Measurements from ENCODE around the gene CDK17. TPM values are rescaled to one million over a fixed set of nuclear protein-coding genes. Genes with fewer than 3 reads are reported as not detected.
"Not testable (repeated sequence)": the region's sequence is repeated elsewhere in the genome, so short reads cannot be mapped to it uniquely, and the experiment has no call there.

The CDK17 gene
- total RNA-seq, 1 donor from 2014 or later: 112 TPM

GRCh38 chr12:96396209-96396608 is 4.0 kb downstream of the CDK17 start:
- H3K4me3 Mint-ChIP-seq (ENCODE audit: unreplicated experiment): peak overlapping the region; percentile 100
- H3K4me1 Mint-ChIP-seq (ENCODE audit: unreplicated experiment): peaks cover 46% of the 10 kb centered on the region
- H3K27me3 Mint-ChIP-seq (ENCODE audit: unreplicated experiment): peaks cover 21% of the 10 kb centered on the region
- no peak for DNase-seq (ENCODE audit: low spot score)
- peaks cover 16% of the 10 kb centered on the region for H3K36me3 Mint-ChIP-seq (ENCODE audit: low read depth, unreplicated experiment)
- no peaks in the 10 kb centered on the region for H3K9me3 Mint-ChIP-seq (ENCODE audit: unreplicated experiment)
- no peak for TF ChIP-seq CTCF (IDR thresholded peaks at IDR 0.05; ENCODE audit: unreplicated experiment)
- H3K27ac Mint-ChIP-seq (ENCODE audit: unreplicated experiment): peak overlapping the region; percentile 84

GRCh38 chr12:96395236-96395635 is 5.0 kb downstream of the CDK17 start:
- TF ChIP-seq CTCF (IDR thresholded peaks at IDR 0.05; ENCODE audit: unreplicated experiment): no peak
- Mint-ChIP-seq H3K9me3 (ENCODE audit: unreplicated experiment) (no peaks in the 10 kb centered on the region), H3K27ac (ENCODE audit: unreplicated experiment) (peak overlapping the region; percentile 8), H3K4me3 (ENCODE audit: unreplicated experiment) (peak overlapping the region; percentile 22), H3K4me1 (ENCODE audit: unreplicated experiment) (peaks cover 42% of the 10 kb centered on the region), H3K27me3 (ENCODE audit: unreplicated experiment) (peaks cover 14% of the 10 kb centered on the region), H3K36me3 (ENCODE audit: low read depth, unreplicated experiment) (peaks cover 10% of the 10 kb centered on the region)
- DNase-seq (ENCODE audit: low spot score): no peak

GRCh38 chr12:96393229-96393628 is 7.0 kb downstream of the CDK17 start:
- DNase-seq (ENCODE audit: low spot score); H3K27ac Mint-ChIP-seq (ENCODE audit: unreplicated experiment); H3K4me3 Mint-ChIP-seq (ENCODE audit: unreplicated experiment); H3K27me3 Mint-ChIP-seq (ENCODE audit: unreplicated experiment); H3K9me3 Mint-ChIP-seq (ENCODE audit: unreplicated experiment): not testable (repeated sequence)
- H3K36me3 Mint-ChIP-seq (ENCODE audit: low read depth, unreplicated experiment): peaks cover 14% of the 10 kb centered on the region
- H3K4me1 Mint-ChIP-seq (ENCODE audit: unreplicated experiment): peaks cover 40% of the 10 kb centered on the region

- no peak for DNase-seq (ENCODE audit: low spot score)
- H3K9me3 Mint-ChIP-seq (ENCODE audit: unreplicated experiment): no peaks in the 10 kb centered on the region
- TF ChIP-seq CTCF (IDR thresholded peaks at IDR 0.05; ENCODE audit: unreplicated experiment): no peak
- peak overlapping the region; percentile 32 for H3K27ac Mint-ChIP-seq (ENCODE audit: unreplicated experiment)
- H3K27me3 Mint-ChIP-seq (ENCODE audit: unreplicated experiment): peaks cover 6% of the 10 kb centered on the region
- peaks cover 40% of the 10 kb centered on the region for H3K4me1 Mint-ChIP-seq (ENCODE audit: unreplicated experiment)
- H3K4me3 Mint-ChIP-seq (ENCODE audit: unreplicated experiment): peak overlapping the region; percentile 75
- peaks cover 17% of the 10 kb centered on the region for H3K36me3 Mint-ChIP-seq (ENCODE audit: low read depth, unreplicated experiment)
Measured at GRCh38 chr12:96392397-96392796, 7.8 kb downstream of the CDK17 start.

GRCh38 chr12:96387981-96388380 is 12.3 kb downstream of the CDK17 start:
- H3K9me3 Mint-ChIP-seq (ENCODE audit: unreplicated experiment): no peaks in the 10 kb centered on the region
- no peak for TF ChIP-seq CTCF (IDR thresholded peaks at IDR 0.05; ENCODE audit: unreplicated experiment)
- H3K27me3 Mint-ChIP-seq (ENCODE audit: unreplicated experiment): peaks cover 1% of the 10 kb centered on the region
- DNase-seq (ENCODE audit: low spot score): no peak
- H3K36me3 Mint-ChIP-seq (ENCODE audit: low read depth, unreplicated experiment): peaks cover 17% of the 10 kb centered on the region
- H3K4me1 Mint-ChIP-seq (ENCODE audit: unreplicated experiment): peaks cover 37% of the 10 kb centered on the region
- no peak overlapping the region for H3K4me3 Mint-ChIP-seq (ENCODE audit: unreplicated experiment)
- H3K27ac Mint-ChIP-seq (ENCODE audit: unreplicated experiment): peak overlapping the region; percentile 53
